GM23338 (cell line): ENCODE data around the gene KRT15. TPM values are rescaled to one million over a fixed set of nuclear protein-coding genes. Genes with fewer than 3 reads are reported as not detected.

Experiments
- ATAC-seq: fragments of 200-7000 bp; cut with Tn5 transposase; 3 replicates; pipeline ENCODE4 v1.9.1; 2020
- DNase-seq: peaks from one replicate; pipeline ENCODE4 v3.0.0-alpha.2; 2015; ENCODE audit warnings: low spot score
- H2AFZ ChIP-seq: fragments of 200-600 bp; sonication (generic); 2 replicates; pipeline ENCODE4 v1.8.0; 2016; ENCODE audit warnings: antibody characterized with exemption, mild to moderate bottlenecking, moderate library complexity
- H3F3A ChIP-seq: fragments of 200-600 bp; sonication (generic); replicated peaks from 2 replicates; pipeline ENCODE4 v1.8.0; 2017; ENCODE audit warnings: antibody characterized with exemption, mixed run types, low read depth
- H3K27ac ChIP-seq: fragments of 200-600 bp; sonication (generic); 2 replicates; pipeline ENCODE4 v1.6.1; 2016; ENCODE audit warnings: low read depth
- H3K27me3 ChIP-seq: fragments of 200-600 bp; sonication (generic); 2 replicates; pipeline ENCODE4 v1.8.0; 2016; ENCODE audit warnings: mild to moderate bottlenecking, mixed run types, moderate library complexity; ENCODE audit not compliant: insufficient read depth
- H3K36me3 ChIP-seq: fragments of 200-600 bp; sonication (generic); 2 replicates; pipeline ENCODE4 v1.8.0; 2016; ENCODE audit warnings: mild to moderate bottlenecking; ENCODE audit not compliant: insufficient read depth
- H3K4me1 ChIP-seq: fragments of 200-600 bp; sonication (generic); 2 replicates; pipeline ENCODE4 v1.8.0; 2016; ENCODE audit warnings: mild to moderate bottlenecking, moderate library complexity; ENCODE audit not compliant: insufficient read depth
- H3K4me2 ChIP-seq: fragments of 200-600 bp; sonication (generic); 2 replicates; pipeline ENCODE4 v1.7.1; 2017; ENCODE audit warnings: mixed run types
- H3K4me3 ChIP-seq: fragments of 200-600 bp; sonication (generic); 2 replicates; pipeline ENCODE4 v1.6.1; 2016; ENCODE audit warnings: mixed run types
- H3K79me2 ChIP-seq: fragments of 200-600 bp; sonication (generic); replicated peaks from 2 replicates; pipeline ENCODE4 v1.8.0; 2017; ENCODE audit warnings: mild to moderate bottlenecking; ENCODE audit not compliant: insufficient read depth
- H3K9me2 ChIP-seq: fragments of 200-600 bp; sonication (generic); 2 replicates; pipeline ENCODE4 v1.8.0; 2017; ENCODE audit not compliant: insufficient read depth
- H4K20me1 ChIP-seq: fragments of 200-600 bp; sonication (generic); replicated peaks from 2 replicates; pipeline ENCODE4 v1.8.0; 2017; ENCODE audit warnings: mild to moderate bottlenecking; ENCODE audit not compliant: insufficient read depth
- H3K27ac Mint-ChIP-seq: 2 replicates; pipeline ENCODE4 v1.8.0; 2020; ENCODE audit warnings: inconsistent platforms, mild to moderate bottlenecking, moderate library complexity, mixed read lengths
- H3K27me3 Mint-ChIP-seq: 3 replicates; pipeline ENCODE4 v1.8.0; 2022; ENCODE audit warnings: low read depth, mild to moderate bottlenecking, moderate library complexity, mixed read lengths, inconsistent platforms; ENCODE audit not compliant: insufficient read depth, poor library complexity
- H3K36me3 Mint-ChIP-seq: 3 replicates; pipeline ENCODE4 v1.8.0; 2021; ENCODE audit warnings: low read depth, mild to moderate bottlenecking, inconsistent platforms, moderate library complexity, mixed read lengths
- H3K4me1 Mint-ChIP-seq: 3 replicates; pipeline ENCODE4 v1.8.0; 2020; ENCODE audit warnings: mild to moderate bottlenecking, inconsistent platforms, mixed read lengths
- H3K4me3 Mint-ChIP-seq: 3 replicates; pipeline ENCODE4 v1.8.0; 2021; ENCODE audit warnings: moderate library complexity, mild to moderate bottlenecking, inconsistent platforms, mixed read lengths
- H3K9me3 Mint-ChIP-seq: 3 replicates; pipeline ENCODE4 v1.8.0; 2020; ENCODE audit warnings: moderate library complexity, mild to moderate bottlenecking, inconsistent platforms, mixed read lengths
- CREB1 ChIP-seq: fragments of 250-450 bp; sonication (Bioruptor Pico); IDR thresholded peaks from 2 replicates; pipeline ENCODE4 v1.5.0; 2020; ENCODE audit warnings: low read depth, mild to moderate bottlenecking, moderate library complexity
- EZH2 ChIP-seq: fragments of 200-600 bp; sonication (generic); IDR thresholded peaks from one replicate; pipeline ENCODE4 v1.8.0; 2017; ENCODE audit warnings: antibody characterized with exemption, mild to moderate bottlenecking, low read depth; ENCODE audit not compliant: unreplicated experiment
- EZH2phosphoT487 ChIP-seq: fragments of 200-600 bp; sonication (generic); IDR thresholded peaks from one replicate; pipeline ENCODE4 v1.8.1; 2018; ENCODE audit warnings: antibody characterized with exemption; ENCODE audit not compliant: unreplicated experiment
- JUNB ChIP-seq: IDR thresholded peaks from one replicate; pipeline ENCODE4 v1.6.1; 2016; ENCODE audit warnings: antibody characterized with exemption; ENCODE audit not compliant: unreplicated experiment
- NANOG ChIP-seq: IDR thresholded peaks from 2 replicates; pipeline ENCODE4 v1.6.1; 2016; ENCODE audit warnings: antibody characterized with exemption, borderline replicate concordance
- POLR2AphosphoS5 ChIP-seq: IDR thresholded peaks from 2 replicates; pipeline ENCODE4 v1.6.1; 2016; ENCODE audit warnings: antibody characterized with exemption, low read depth
- STAT1 ChIP-seq: IDR thresholded peaks from one replicate; pipeline ENCODE4 v1.6.1; 2016; ENCODE audit warnings: antibody characterized with exemption; ENCODE audit not compliant: unreplicated experiment
- ZNF114 ChIP-seq: fragments of 250-450 bp; sonication (Bioruptor Pico); IDR thresholded peaks from 2 replicates; pipeline ENCODE4 v1.5.0; 2020; ENCODE audit warnings: mild to moderate bottlenecking, moderate library complexity
- ZNF331 ChIP-seq: fragments of 250-450 bp; sonication (Bioruptor Pico); IDR thresholded peaks from 2 replicates; pipeline ENCODE4 v1.5.0; 2020; ENCODE audit warnings: low read depth, mild to moderate bottlenecking, moderate library complexity
- polyA plus RNA-seq: library from polyadenylated mRNA; unstranded; fragments of >200 nt; fragmentation: Nextera tagmentation; extraction: Ambion mirVana; gene quantifications from 2 replicates; pipeline ENCODE4 v1.2.1, GENCODE V29; 2016
- total RNA-seq: library from RNA; depleted of rRNA; stranded (reverse); fragments of >200 nt; shearing (Covaris generic); gene quantifications from 2 replicates; pipeline ENCODE4 v1.2.3, GENCODE V29; 2014
- TF ChIP-seq, protein P1 (sequence below), 2 experiments: fragments of 200-600 bp in 1 of 2; sonication (generic) in 1 of 2; conservative IDR thresholded peaks; 2 replicates each; pipeline versions ENCODE4 v1.5.1 to v1.6.1; 2016 to 2017; ENCODE audit warnings: antibody characterized with exemption in 2 of 2, low read depth in 2 of 2, mild to moderate bottlenecking in 2 of 2, moderate library complexity in 1 of 2
- TF ChIP-seq, protein P2 (sequence below): fragments of 250-450 bp; sonication (Bioruptor Pico); IDR thresholded peaks from 2 replicates; pipeline ENCODE4 v1.5.0; 2020; ENCODE audit warnings: mild to moderate bottlenecking, moderate library complexity
- TF ChIP-seq, protein P3 (sequence below): IDR thresholded peaks from 2 replicates; pipeline ENCODE4 v1.6.1; 2016; ENCODE audit warnings: antibody characterized with exemption
- TF ChIP-seq, protein P4 (sequence below): IDR thresholded peaks from one replicate; pipeline ENCODE4 v1.6.1; 2018; ENCODE audit warnings: antibody characterized with exemption; ENCODE audit not compliant: unreplicated experiment

Gene KRT15
- total and polyA plus RNA-seq, 2 experiments from 2014 or later, result 0.03 TPM; not detected in 1

DNA sequence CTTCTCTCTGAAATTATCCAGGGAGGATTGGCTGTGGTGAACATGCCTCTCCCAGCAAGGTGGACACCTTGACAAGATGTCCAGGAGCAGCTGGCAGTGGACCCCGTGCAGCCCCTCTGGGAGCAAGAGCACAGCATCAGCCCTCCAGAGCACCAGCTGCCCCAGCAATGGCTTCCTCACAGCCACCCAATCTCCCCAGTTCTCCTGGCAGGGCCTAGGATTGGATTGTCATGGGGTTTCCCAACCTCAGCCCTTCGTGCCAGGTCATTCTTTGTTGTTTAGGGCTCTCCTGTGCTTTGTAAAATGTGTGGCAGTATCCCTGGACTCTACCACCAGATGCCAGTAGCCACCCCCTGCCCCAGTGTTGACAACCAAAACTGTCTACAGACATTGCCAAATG, 27.2 kb downstream of the KRT15 start:
- no peak overlapping the region for H3K27ac ChIP-seq
- no peak overlapping the region for H3K27ac Mint-ChIP-seq

More for the DNA sequence above, 27.2 kb downstream of the KRT15 start:
- Histone ChIP-seq H3K36me3 (no peaks in the 10 kb centered on the region), H3K4me3 (no peak overlapping the region), H3K4me1 (no peaks in the 10 kb centered on the region), H2AFZ (no peak overlapping the region), H3F3A (no peaks in the 10 kb centered on the region), H3K79me2 (no peaks in the 10 kb centered on the region), H3K27me3 (no peaks in the 10 kb centered on the region), H4K20me1 (no peaks in the 10 kb centered on the region), H3K9me2 (no peaks in the 10 kb centered on the region; the same call in 1 of the 2 replicates), H3K4me2 (no peak overlapping the region)
- peaks cover 16% of the 10 kb centered on the region for H3K27me3 Mint-ChIP-seq
- H3K4me3 Mint-ChIP-seq, result no peak overlapping the region
- no peaks in the 10 kb centered on the region for H3K9me3 Mint-ChIP-seq
- no peaks in the 10 kb centered on the region for H3K36me3 Mint-ChIP-seq
- ATAC-seq (no peak), DNase-seq (no peak)
- H3K4me1 Mint-ChIP-seq, result peaks cover 2% of the 10 kb centered on the region; the same call in 1 of the 3 replicates
- TF ChIP-seq EZH2phosphoT487 (no peak), EZH2 (no peak), ZNF331 (CRISPR knock-in tag) (no peak), STAT1 (no peak), POLR2AphosphoS5 (no peak), NANOG (no peak), JUNB (no peak), ZNF114 (CRISPR knock-in tag) (no peak), CREB1 (CRISPR knock-in tag) (no peak)
- TF ChIP-seq, protein P1, sequence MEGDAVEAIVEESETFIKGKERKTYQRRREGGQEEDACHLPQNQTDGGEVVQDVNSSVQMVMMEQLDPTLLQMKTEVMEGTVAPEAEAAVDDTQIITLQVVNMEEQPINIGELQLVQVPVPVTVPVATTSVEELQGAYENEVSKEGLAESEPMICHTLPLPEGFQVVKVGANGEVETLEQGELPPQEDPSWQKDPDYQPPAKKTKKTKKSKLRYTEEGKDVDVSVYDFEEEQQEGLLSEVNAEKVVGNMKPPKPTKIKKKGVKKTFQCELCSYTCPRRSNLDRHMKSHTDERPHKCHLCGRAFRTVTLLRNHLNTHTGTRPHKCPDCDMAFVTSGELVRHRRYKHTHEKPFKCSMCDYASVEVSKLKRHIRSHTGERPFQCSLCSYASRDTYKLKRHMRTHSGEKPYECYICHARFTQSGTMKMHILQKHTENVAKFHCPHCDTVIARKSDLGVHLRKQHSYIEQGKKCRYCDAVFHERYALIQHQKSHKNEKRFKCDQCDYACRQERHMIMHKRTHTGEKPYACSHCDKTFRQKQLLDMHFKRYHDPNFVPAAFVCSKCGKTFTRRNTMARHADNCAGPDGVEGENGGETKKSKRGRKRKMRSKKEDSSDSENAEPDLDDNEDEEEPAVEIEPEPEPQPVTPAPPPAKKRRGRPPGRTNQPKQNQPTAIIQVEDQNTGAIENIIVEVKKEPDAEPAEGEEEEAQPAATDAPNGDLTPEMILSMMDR (conservative IDR thresholded peaks at IDR 0.05; ENCODE audit: low read depth in 2 of 2), result no peak
- TF ChIP-seq, protein P2, sequence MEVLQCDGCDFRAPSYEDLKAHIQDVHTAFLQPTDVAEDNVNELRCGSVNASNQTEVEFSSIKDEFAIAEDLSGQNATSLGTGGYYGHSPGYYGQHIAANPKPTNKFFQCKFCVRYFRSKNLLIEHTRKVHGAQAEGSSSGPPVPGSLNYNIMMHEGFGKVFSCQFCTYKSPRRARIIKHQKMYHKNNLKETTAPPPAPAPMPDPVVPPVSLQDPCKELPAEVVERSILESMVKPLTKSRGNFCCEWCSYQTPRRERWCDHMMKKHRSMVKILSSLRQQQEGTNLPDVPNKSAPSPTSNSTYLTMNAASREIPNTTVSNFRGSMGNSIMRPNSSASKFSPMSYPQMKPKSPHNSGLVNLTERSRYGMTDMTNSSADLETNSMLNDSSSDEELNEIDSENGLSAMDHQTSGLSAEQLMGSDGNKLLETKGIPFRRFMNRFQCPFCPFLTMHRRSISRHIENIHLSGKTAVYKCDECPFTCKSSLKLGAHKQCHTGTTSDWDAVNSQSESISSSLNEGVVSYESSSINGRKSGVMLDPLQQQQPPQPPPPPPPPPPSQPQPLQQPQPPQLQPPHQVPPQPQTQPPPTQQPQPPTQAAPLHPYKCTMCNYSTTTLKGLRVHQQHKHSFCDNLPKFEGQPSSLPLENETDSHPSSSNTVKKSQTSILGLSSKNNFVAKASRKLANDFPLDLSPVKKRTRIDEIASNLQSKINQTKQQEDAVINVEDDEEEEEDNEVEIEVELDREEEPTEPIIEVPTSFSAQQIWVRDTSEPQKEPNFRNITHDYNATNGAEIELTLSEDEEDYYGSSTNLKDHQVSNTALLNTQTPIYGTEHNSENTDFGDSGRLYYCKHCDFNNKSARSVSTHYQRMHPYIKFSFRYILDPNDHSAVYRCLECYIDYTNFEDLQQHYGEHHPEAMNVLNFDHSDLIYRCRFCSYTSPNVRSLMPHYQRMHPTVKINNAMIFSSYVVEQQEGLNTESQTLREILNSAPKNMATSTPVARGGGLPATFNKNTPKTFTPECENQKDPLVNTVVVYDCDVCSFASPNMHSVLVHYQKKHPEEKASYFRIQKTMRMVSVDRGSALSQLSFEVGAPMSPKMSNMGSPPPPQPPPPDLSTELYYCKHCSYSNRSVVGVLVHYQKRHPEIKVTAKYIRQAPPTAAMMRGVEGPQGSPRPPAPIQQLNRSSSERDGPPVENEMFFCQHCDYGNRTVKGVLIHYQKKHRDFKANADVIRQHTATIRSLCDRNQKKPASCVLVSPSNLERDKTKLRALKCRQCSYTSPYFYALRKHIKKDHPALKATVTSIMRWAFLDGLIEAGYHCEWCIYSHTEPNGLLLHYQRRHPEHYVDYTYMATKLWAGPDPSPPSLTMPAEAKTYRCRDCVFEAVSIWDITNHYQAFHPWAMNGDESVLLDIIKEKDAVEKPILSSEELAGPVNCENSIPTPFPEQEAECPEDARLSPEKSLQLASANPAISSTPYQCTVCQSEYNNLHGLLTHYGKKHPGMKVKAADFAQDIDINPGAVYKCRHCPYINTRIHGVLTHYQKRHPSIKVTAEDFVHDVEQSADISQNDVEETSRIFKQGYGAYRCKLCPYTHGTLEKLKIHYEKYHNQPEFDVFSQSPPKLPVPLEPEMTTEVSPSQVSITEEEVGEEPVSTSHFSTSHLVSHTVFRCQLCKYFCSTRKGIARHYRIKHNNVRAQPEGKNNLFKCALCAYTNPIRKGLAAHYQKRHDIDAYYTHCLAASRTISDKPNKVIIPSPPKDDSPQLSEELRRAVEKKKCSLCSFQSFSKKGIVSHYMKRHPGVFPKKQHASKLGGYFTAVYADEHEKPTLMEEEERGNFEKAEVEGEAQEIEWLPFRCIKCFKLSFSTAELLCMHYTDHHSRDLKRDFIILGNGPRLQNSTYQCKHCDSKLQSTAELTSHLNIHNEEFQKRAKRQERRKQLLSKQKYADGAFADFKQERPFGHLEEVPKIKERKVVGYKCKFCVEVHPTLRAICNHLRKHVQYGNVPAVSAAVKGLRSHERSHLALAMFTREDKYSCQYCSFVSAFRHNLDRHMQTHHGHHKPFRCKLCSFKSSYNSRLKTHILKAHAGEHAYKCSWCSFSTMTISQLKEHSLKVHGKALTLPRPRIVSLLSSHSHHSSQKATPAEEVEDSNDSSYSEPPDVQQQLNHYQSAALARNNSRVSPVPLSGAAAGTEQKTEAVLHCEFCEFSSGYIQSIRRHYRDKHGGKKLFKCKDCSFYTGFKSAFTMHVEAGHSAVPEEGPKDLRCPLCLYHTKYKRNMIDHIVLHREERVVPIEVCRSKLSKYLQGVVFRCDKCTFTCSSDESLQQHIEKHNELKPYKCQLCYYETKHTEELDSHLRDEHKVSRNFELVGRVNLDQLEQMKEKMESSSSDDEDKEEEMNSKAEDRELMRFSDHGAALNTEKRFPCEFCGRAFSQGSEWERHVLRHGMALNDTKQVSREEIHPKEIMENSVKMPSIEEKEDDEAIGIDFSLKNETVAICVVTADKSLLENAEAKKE, result no peak
- TF ChIP-seq, protein P3, sequence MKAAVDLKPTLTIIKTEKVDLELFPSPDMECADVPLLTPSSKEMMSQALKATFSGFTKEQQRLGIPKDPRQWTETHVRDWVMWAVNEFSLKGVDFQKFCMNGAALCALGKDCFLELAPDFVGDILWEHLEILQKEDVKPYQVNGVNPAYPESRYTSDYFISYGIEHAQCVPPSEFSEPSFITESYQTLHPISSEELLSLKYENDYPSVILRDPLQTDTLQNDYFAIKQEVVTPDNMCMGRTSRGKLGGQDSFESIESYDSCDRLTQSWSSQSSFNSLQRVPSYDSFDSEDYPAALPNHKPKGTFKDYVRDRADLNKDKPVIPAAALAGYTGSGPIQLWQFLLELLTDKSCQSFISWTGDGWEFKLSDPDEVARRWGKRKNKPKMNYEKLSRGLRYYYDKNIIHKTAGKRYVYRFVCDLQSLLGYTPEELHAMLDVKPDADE, result no peak
- TF ChIP-seq, protein P4, sequence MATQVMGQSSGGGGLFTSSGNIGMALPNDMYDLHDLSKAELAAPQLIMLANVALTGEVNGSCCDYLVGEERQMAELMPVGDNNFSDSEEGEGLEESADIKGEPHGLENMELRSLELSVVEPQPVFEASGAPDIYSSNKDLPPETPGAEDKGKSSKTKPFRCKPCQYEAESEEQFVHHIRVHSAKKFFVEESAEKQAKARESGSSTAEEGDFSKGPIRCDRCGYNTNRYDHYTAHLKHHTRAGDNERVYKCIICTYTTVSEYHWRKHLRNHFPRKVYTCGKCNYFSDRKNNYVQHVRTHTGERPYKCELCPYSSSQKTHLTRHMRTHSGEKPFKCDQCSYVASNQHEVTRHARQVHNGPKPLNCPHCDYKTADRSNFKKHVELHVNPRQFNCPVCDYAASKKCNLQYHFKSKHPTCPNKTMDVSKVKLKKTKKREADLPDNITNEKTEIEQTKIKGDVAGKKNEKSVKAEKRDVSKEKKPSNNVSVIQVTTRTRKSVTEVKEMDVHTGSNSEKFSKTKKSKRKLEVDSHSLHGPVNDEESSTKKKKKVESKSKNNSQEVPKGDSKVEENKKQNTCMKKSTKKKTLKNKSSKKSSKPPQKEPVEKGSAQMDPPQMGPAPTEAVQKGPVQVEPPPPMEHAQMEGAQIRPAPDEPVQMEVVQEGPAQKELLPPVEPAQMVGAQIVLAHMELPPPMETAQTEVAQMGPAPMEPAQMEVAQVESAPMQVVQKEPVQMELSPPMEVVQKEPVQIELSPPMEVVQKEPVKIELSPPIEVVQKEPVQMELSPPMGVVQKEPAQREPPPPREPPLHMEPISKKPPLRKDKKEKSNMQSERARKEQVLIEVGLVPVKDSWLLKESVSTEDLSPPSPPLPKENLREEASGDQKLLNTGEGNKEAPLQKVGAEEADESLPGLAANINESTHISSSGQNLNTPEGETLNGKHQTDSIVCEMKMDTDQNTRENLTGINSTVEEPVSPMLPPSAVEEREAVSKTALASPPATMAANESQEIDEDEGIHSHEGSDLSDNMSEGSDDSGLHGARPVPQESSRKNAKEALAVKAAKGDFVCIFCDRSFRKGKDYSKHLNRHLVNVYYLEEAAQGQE, result no peak
